Activated naive CD8-positive, alpha-beta T cell (primary cell): ENCODE data around the gene PPFIBP2.

Source experiments
- H3K27ac Mint-ChIP-seq: one replicate; pipeline ENCODE4 v1.8.0; 2021; ENCODE audit warnings: mixed read lengths
- H3K27me3 Mint-ChIP-seq: one replicate; pipeline ENCODE4 v1.8.0; 2021; ENCODE audit warnings: mixed read lengths
- H3K36me3 Mint-ChIP-seq: one replicate; pipeline ENCODE4 v1.8.0; 2021; ENCODE audit warnings: mixed read lengths
- H3K4me1 Mint-ChIP-seq: one replicate; pipeline ENCODE4 v1.8.0; 2021; ENCODE audit warnings: low read depth, mixed read lengths
- H3K4me3 Mint-ChIP-seq: one replicate; pipeline ENCODE4 v1.8.0; 2021; ENCODE audit warnings: mild to moderate bottlenecking, mixed read lengths
- H3K9me3 Mint-ChIP-seq: one replicate; pipeline ENCODE4 v1.8.0; 2021; ENCODE audit warnings: low read depth, mixed read lengths

PPFIBP2 gene

DNA sequence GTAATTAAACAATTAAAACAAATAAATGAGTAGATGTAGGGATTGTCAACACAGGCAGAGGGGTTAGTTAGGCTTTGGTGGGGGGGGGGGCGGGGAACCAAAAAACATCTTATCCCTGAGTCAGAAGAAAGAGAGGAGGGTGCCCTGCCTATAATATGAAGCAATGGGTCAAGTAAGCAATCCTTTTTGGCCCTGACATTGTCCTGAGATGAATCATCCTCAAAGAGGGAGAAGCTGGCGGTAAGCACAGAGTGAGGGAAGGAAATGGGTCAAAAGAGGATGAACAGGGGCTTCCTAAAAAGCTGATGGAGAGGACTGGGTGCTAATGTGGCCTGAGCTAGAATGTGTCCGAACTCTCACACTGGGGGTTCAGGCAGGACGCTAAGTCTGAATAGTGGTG is 23.7 kb upstream of the PPFIBP2 start:
- Mint-ChIP-seq H3K27ac (no peak overlapping the region), H3K9me3 (no peaks in the 10 kb centered on the region)

DNA sequence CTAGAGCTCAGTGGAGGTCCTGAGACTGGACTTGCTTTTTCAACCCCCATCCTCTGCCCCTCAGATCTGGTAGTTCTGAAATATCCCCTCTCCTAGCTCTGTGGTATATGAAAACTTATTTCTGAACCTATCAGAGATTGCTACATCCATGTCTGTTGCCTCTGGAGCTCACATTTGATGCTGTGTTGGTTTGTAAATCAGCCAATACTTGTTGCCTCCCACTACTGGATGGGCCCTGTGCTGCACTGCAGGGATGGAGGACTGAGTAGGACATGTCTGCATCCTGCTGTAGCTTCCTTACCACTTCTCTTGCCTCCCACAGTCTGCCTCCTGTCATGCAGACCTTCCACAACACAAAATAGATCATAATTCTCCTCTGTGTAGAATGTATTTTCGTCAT is 23.3 kb upstream of the PPFIBP2 start:
- Mint-ChIP-seq H3K4me1 (no peaks in the 10 kb centered on the region), H3K9me3 (no peaks in the 10 kb centered on the region), H3K27me3 (no peaks in the 10 kb centered on the region), H3K36me3 (peaks cover 2% of the 10 kb centered on the region), H3K27ac (no peak overlapping the region), H3K4me3 (no peak overlapping the region)

More for the DNA sequence above, 23.7 kb upstream of the PPFIBP2 start:
- no peak overlapping the region for H3K4me3 Mint-ChIP-seq
- peaks cover 2% of the 10 kb centered on the region for H3K36me3 Mint-ChIP-seq
- no peaks in the 10 kb centered on the region for H3K4me1 Mint-ChIP-seq
- no peaks in the 10 kb centered on the region for H3K27me3 Mint-ChIP-seq

GRCh38 chr11:7492253-7492652 is 21.5 kb upstream of the PPFIBP2 start:
- no peaks in the 10 kb centered on the region for H3K9me3 Mint-ChIP-seq
- H3K36me3 Mint-ChIP-seq, result peaks cover 2% of the 10 kb centered on the region
- H3K27ac Mint-ChIP-seq, result no peak overlapping the region
- H3K27me3 Mint-ChIP-seq, result no peaks in the 10 kb centered on the region
- no peak overlapping the region for H3K4me3 Mint-ChIP-seq
- H3K4me1 Mint-ChIP-seq, result peaks cover 6% of the 10 kb centered on the region

DNA sequence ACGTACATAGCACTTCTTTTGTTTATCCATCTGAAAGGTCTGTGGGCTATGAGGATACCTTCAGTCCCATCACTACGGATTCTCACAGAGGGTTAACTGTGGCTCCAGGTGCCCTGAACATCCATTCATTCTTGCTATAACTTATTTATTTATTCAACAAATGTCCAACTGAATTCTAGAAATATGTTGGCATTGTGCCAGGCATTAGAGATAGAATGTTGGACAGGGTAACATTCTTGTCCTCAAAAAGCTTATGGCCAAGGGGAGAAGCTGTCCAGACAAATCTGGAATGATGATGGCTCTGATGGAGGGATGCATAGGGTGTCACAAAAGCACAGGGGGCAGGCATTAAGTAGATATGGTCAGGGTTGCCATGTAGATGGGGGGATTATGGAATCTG is 20.1 kb upstream of the PPFIBP2 start:
- H3K4me1 Mint-ChIP-seq, result peaks cover 6% of the 10 kb centered on the region
- no peaks in the 10 kb centered on the region for H3K9me3 Mint-ChIP-seq
- no peak overlapping the region for H3K4me3 Mint-ChIP-seq
- no peaks in the 10 kb centered on the region for H3K27me3 Mint-ChIP-seq
- peaks cover 2% of the 10 kb centered on the region for H3K36me3 Mint-ChIP-seq
- no peak overlapping the region for H3K27ac Mint-ChIP-seq

- peaks cover 2% of the 10 kb centered on the region for H3K36me3 Mint-ChIP-seq
- no peaks in the 10 kb centered on the region for H3K9me3 Mint-ChIP-seq
- H3K27me3 Mint-ChIP-seq, result no peaks in the 10 kb centered on the region
- peaks cover 6% of the 10 kb centered on the region for H3K4me1 Mint-ChIP-seq
- H3K4me3 Mint-ChIP-seq, result no peak overlapping the region
- H3K27ac Mint-ChIP-seq, result no peak overlapping the region
Measured at GRCh38 chr11:7494086-7494745, 19.6 kb upstream of the PPFIBP2 start.

GRCh38 chr11:7495882-7496551 is 17.8 kb upstream of the PPFIBP2 start:
- no peak overlapping the region for H3K4me3 Mint-ChIP-seq
- no peaks in the 10 kb centered on the region for H3K9me3 Mint-ChIP-seq
- peaks cover 6% of the 10 kb centered on the region for H3K4me1 Mint-ChIP-seq
- H3K36me3 Mint-ChIP-seq, result no peaks in the 10 kb centered on the region
- no peak overlapping the region for H3K27ac Mint-ChIP-seq
- no peaks in the 10 kb centered on the region for H3K27me3 Mint-ChIP-seq

GRCh38 chr11:7498193-7498592 is 15.6 kb upstream of the PPFIBP2 start:
- no peak overlapping the region for H3K4me3 Mint-ChIP-seq
- no peaks in the 10 kb centered on the region for H3K27me3 Mint-ChIP-seq
- H3K4me1 Mint-ChIP-seq, result peaks cover 6% of the 10 kb centered on the region
- no peak overlapping the region for H3K27ac Mint-ChIP-seq
- no peaks in the 10 kb centered on the region for H3K36me3 Mint-ChIP-seq
- H3K9me3 Mint-ChIP-seq, result no peaks in the 10 kb centered on the region

DNA sequence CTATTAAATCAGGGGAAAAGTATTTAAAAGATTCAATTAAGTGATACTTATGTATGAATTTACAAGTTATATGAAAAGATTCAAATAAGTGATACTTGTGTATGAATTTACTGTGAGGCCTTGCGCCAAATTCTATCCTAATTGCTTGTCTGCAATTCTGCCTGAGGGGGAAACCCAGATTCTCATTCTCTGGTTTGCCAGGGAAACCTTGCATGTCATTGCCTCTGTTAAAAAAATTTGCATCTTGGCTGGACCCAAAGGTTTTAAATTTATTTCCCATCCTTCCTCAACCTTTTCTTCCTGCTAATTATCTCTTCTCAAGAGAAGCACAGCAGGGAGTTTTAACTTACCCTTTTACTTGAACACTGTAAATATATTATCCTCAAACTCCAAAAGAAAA is 14.7 kb upstream of the PPFIBP2 start:
- Mint-ChIP-seq H3K27ac (no peak overlapping the region), H3K27me3 (no peaks in the 10 kb centered on the region), H3K4me1 (peaks cover 6% of the 10 kb centered on the region)

GRCh38 chr11:7500251-7500650 is 13.5 kb upstream of the PPFIBP2 start:
- Mint-ChIP-seq H3K9me3 (no peaks in the 10 kb centered on the region), H3K4me1 (peaks cover 6% of the 10 kb centered on the region), H3K27ac (no peak overlapping the region), H3K4me3 (no peak overlapping the region), H3K36me3 (no peaks in the 10 kb centered on the region), H3K27me3 (no peaks in the 10 kb centered on the region)

More for the DNA sequence above, 14.7 kb upstream of the PPFIBP2 start:
- Mint-ChIP-seq H3K9me3 (no peaks in the 10 kb centered on the region), H3K4me3 (no peak overlapping the region), H3K36me3 (no peaks in the 10 kb centered on the region)

GRCh38 chr11:7501251-7501650 is 12.5 kb upstream of the PPFIBP2 start:
- Mint-ChIP-seq H3K9me3 (no peaks in the 10 kb centered on the region), H3K36me3 (peaks cover 3% of the 10 kb centered on the region), H3K4me1 (peaks cover 3% of the 10 kb centered on the region), H3K4me3 (no peak overlapping the region), H3K27me3 (no peaks in the 10 kb centered on the region), H3K27ac (no peak overlapping the region)

GRCh38 chr11:7501894-7502293 is 11.9 kb upstream of the PPFIBP2 start:
- H3K27ac Mint-ChIP-seq, result no peak overlapping the region
- no peaks in the 10 kb centered on the region for H3K27me3 Mint-ChIP-seq
- H3K36me3 Mint-ChIP-seq, result peaks cover 3% of the 10 kb centered on the region
- H3K9me3 Mint-ChIP-seq, result no peaks in the 10 kb centered on the region
- H3K4me1 Mint-ChIP-seq, result no peaks in the 10 kb centered on the region
- no peak overlapping the region for H3K4me3 Mint-ChIP-seq

DNA sequence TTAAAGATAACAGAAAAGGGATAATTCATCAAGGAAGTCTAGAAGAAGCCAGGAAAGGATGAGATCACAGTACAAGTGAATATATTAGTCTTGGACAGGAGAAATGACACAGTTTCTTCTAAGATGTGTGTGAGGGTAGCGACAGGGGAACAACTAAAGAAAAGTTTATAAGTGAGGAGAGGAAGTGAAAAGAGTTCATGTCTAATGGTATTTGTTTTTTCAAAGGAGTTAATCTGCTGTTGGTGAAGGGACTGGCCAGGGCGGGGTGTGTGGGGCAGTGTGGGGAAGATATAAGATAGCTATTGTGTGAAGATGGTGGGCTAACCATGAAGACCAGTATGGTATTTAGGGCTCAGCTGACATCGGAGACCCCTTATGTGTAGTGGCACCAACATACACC is 7.6 kb upstream of the PPFIBP2 start:
- H3K4me3 Mint-ChIP-seq, result no peak overlapping the region
- peaks cover 3% of the 10 kb centered on the region for H3K36me3 Mint-ChIP-seq
- no peak overlapping the region for H3K27ac Mint-ChIP-seq
- no peaks in the 10 kb centered on the region for H3K9me3 Mint-ChIP-seq
- peaks cover 2% of the 10 kb centered on the region for H3K4me1 Mint-ChIP-seq
- H3K27me3 Mint-ChIP-seq, result no peaks in the 10 kb centered on the region

DNA sequence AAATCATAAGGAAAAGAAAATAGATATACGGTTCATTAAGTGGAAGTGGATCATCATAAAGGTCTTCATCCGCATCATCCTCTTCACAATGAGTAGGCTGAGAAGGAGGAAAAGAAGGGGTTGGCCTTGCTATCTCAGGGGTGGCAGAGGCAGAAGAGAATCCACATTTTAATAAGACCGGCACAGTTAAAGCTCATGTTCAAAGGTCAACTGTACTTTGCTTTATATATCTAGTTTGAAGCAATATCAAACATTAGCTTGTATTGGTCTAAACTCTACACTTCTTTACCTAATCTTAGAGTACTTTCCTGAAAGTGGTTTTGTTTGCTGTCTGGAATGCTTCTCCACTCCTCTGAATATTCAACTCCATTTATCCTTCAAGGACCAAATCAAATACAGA is 5.7 kb upstream of the PPFIBP2 start:
- H3K4me3 Mint-ChIP-seq, result no peak overlapping the region
- no peak overlapping the region for H3K27ac Mint-ChIP-seq
- H3K4me1 Mint-ChIP-seq, result peaks cover 19% of the 10 kb centered on the region
- peaks cover 3% of the 10 kb centered on the region for H3K36me3 Mint-ChIP-seq
- H3K9me3 Mint-ChIP-seq, result no peaks in the 10 kb centered on the region
- H3K27me3 Mint-ChIP-seq, result no peaks in the 10 kb centered on the region

GRCh38 chr11:7509966-7510365 is 3.8 kb upstream of the PPFIBP2 start:
- Mint-ChIP-seq H3K27ac (no peak overlapping the region), H3K4me1 (peaks cover 25% of the 10 kb centered on the region), H3K36me3 (peaks cover 3% of the 10 kb centered on the region), H3K4me3 (no peak overlapping the region), H3K9me3 (no peaks in the 10 kb centered on the region), H3K27me3 (no peaks in the 10 kb centered on the region)

DNA sequence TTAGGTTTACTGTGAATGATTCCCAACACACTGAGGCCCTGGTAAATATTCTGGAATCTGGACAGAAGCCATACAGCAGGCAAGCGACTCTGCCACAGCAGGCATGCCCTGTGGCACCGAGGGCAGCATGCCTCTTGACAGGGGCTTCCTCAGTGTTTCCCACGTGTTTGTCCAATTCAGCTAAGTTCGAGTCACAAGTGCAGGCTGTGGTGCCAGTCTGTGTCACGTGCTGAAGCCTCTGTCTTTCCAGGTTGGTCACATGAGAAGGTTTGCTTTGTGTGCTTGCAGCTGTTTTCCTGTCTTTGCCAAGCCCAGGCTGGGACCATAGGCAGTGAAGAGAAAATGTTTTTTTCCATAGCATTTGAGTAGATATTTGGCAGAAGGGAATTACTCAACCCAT is 2.4 kb upstream of the PPFIBP2 start:
- H3K4me3 Mint-ChIP-seq, result peak overlapping the region; percentile 53
- H3K9me3 Mint-ChIP-seq, result no peaks in the 10 kb centered on the region
- H3K36me3 Mint-ChIP-seq, result no peaks in the 10 kb centered on the region
- peak overlapping the region; percentile 41 for H3K27ac Mint-ChIP-seq
- H3K27me3 Mint-ChIP-seq, result no peaks in the 10 kb centered on the region
- H3K4me1 Mint-ChIP-seq, result peaks cover 38% of the 10 kb centered on the region
